ENCODE data around the gene DNAH14.

- TF ChIP-seq CTCF (IDR thresholded peaks at IDR 0.05) (no peak), POLR2A (IDR thresholded peaks at IDR 0.05) (no peak), EP300 (IDR thresholded peaks at IDR 0.05) (no peak)
Observed at GRCh38 chr1:225230483-225230882, 301.0 kb downstream of the DNAH14 start.
